Left kidney (tissue), 8 donors: ENCODE results near the gene ZXDB. TPM values are rescaled to one million over a fixed set of nuclear protein-coding genes. Genes with fewer than 3 reads are reported as not detected.
"Not testable (repeated sequence)": the region's sequence is repeated elsewhere in the genome, so short reads cannot be mapped to it uniquely, and the experiment has no call there.

Source experiments
- DNase-seq: peaks from one replicate; pipeline ENCODE4 v3.0.0-alpha.2; 2013
- long read RNA-seq, 8 donors: transcript quantifications; one replicate each; lab custom pipeline, GENCODE V29; 2026
- polyA plus RNA-seq: library from polyadenylated mRNA; unstranded; fragments of 120-200 nt; gene quantifications from one replicate; pipeline ENCODE4 v1.2.1, GENCODE V29; 2013; ENCODE audit not compliant: insufficient read length

Gene ZXDB
- polyA plus RNA-seq: 11.1 TPM
- long read RNA-seq, donor 1, full-length matches to known transcripts: 24 of 24 reads
- long read RNA-seq, donor 1, partial matches to known transcripts: 0 of 24 reads
- long read RNA-seq, donor 1, other reads (novel, unspliced or antisense): 0 of 24 reads
- long read RNA-seq, donor 2, full-length matches to known transcripts: 17 of 17 reads
- long read RNA-seq, donor 2, partial matches to known transcripts: 0 of 17 reads
- long read RNA-seq, donor 2, other reads (novel, unspliced or antisense): 0 of 17 reads
- long read RNA-seq, donor 3, full-length matches to known transcripts: 19 of 19 reads
- long read RNA-seq, donor 3, partial matches to known transcripts: 0 of 19 reads
- long read RNA-seq, donor 3, other reads (novel, unspliced or antisense): 0 of 19 reads
- long read RNA-seq, donor 4, full-length matches to known transcripts: 2 of 2 reads
- long read RNA-seq, donor 4, partial matches to known transcripts: 0 of 2 reads
- long read RNA-seq, donor 4, other reads (novel, unspliced or antisense): 0 of 2 reads
- long read RNA-seq, donor 5, full-length matches to known transcripts: 10 of 10 reads
- long read RNA-seq, donor 5, partial matches to known transcripts: 0 of 10 reads
- long read RNA-seq, donor 5, other reads (novel, unspliced or antisense): 0 of 10 reads
- long read RNA-seq, donor 6, full-length matches to known transcripts: 15 of 15 reads
- long read RNA-seq, donor 6, partial matches to known transcripts: 0 of 15 reads
- long read RNA-seq, donor 6, other reads (novel, unspliced or antisense): 0 of 15 reads
- long read RNA-seq, donor 7, full-length matches to known transcripts: 16 of 16 reads
- long read RNA-seq, donor 7, partial matches to known transcripts: 0 of 16 reads
- long read RNA-seq, donor 7, other reads (novel, unspliced or antisense): 0 of 16 reads
- long read RNA-seq, donor 8, full-length matches to known transcripts: 9 of 9 reads
- long read RNA-seq, donor 8, partial matches to known transcripts: 0 of 9 reads
- long read RNA-seq, donor 8, other reads (novel, unspliced or antisense): 0 of 9 reads

DNA sequence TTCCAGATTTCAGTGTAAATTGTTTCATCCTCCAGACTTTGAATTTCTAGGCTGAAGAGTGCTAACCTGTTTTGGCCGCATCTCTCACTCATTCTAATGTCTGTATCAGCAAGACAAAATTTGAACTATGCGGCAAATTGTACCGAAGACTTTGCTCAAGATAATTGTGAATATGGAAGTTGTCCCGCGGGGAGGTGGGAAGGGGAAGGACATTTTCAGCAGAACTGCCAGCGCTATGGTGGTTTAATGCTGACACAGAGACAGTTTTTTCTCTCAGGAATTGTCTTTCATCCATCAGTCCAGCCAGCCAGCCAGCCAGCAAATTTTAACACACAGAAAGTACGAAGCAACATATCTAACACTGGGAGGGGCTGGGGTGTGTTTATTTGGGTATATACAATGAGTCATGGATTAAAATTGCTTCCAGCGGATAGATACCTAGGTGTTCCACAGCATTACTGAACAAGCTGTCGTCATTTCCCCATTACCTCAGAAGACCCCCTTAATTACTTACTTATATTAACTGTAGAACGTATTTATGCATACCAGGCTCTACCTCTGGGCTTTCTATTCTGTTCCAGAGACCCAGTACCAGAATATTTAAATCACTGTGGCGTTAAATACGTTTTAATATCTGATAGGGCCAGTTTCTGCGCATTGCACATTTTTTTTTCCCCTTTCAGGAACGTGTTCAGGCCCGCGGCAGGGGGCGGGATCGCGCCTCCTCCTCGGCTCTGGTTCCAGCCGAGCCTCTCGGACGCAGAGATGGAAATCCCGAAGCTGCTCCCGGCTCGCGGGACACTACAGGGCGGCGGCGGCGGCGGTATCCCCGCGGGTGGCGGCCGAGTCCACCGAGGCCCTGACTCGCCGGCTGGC lies at the start of gene ZXDB:
ZXDB (plus strand) TSS at position 728 of the 876 bp plus-strand sequence; CDS start at position 766, 38 bp downstream.
- peak; percentile 20 for DNase-seq

DNA sequence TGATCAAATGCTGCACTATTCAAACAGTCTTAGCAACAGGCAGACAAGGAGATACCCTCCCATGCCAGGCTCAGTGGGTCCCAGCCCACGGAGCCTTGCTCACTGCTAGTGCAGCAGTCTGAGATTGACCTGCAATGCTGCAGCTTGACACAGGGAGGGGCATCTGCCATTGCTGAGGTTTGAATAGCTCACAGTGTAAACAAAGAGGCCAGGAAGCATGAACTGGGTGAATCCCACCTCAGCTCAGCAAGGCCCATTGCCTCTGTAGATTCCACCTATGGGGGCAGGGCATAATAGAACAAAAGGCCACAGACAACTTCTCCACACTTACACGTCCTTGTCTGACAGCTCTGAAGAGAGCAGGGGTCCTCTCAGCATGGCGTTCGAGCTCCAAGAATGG lies 26.6 kb upstream of the ZXDB start:
- DNase-seq: no peak

DNA sequence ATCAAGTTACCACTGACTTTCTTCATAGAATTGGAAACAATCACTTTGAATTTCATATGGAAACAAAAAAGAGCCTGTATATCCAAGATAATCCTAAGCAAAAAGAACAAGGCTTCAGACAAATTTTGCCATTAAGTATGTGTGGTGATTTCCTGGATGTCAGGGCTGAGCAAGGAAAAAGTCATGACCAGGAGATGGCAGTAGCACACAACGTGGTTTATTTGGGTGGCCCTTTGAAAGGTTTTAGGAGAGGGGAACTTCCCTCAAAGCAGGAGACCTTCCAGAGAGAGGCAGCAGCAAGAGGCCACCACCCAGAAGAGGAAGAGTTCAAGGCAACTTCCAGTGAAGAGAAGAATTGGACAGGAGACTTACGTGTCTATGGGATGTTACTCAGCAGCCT lies 18.1 kb upstream of the ZXDB start:
- DNase-seq: no peak

DNA sequence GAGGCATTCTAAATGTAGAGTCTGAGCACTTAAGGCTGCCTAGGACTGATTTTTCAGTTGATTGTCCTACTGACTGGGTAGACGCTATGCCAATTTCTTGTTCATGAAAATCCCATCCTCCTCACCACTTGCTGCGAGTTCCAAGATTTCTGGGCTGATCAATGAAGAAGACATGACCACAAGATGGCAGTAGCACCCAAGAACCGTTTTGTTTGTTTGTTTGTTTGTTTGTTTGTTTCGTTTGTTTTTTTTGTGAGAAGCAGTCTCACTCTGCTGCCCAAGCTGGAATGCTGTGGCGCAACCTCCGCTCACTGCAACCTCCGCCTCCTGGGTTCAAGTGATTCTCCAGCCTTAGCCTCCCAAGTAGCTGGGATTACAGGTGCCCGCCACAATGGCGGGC lies 8.9 kb upstream of the ZXDB start:
- DNase-seq: not testable (repeated sequence)

DNA sequence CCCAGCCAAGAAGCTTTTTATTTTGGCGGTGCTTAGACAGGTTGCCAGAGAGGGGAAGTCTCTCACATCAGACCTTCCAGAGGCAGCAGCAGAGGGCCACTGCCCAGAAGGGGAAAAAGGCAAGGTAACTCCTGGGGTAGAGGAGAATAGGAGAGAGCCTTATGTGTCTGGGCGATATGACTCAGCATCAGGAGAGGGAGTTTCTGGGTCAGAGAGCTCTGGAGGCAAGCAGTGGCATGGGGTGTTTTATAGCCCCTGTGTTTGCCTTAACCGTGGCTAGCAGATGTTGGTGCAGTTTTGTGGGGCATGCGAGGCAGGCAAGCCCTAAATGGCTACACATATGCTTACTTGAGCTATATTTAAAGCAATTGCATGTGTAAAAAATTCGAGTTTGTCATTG lies 8.3 kb upstream of the ZXDB start:
- no peak for DNase-seq

DNA sequence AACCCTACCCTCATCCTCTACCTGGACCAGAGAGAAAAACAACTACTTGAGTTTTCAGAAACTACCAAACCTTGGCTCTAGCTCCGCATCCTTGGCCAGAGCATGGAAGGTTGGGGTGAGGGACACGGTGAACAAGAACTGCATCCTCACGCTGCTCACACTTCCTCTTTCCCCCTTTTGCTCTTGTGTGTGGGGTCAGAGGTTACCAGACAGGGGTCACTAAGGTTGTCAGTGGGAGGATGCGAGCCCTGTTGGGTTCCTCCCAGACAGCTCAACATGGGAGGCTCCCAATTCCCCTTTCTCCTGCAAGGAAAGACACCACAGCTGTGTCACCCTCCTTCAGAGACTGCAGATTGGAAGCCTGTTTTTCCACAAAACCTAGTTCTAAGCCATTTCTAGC lies 5.5 kb upstream of the ZXDB start:
- no peak for DNase-seq

DNA sequence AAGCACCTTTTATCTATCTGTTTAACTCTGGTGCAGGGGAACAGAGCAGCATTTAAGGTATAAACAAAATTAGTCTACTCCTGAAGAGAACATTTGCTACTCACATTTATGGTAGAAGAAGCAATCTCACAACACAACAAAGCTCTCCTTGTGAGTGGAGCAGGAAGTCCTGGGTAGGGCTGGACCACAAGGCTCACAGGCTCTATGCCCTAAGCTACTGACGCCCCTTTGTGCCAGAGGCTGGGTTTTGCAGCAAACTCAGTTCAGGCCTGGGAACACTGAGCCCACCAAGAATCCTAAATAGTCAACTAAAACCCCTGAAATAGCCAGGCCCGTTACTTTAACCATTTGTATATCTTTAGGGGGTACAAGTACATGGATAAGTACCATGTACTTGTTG lies 4.7 kb upstream of the ZXDB start:
- DNase-seq: no peak

DNA sequence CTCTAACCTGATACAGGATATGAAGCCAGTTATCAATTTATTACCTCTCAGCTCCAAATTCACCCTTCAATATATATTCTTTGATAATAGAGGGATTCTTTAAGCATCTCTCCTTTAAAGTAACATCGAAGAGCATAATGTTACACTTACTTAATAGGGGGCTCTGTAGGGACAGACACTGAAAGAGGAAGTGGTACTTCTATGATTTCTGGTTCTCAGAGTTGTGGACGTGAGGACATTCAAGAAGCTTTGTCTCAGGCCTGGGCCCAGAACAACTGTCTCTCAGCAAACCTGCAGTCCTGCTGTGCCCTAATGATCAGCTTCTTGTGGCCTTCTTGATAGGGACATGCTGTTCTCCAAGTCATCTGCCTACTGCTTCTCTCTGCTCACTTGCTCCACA lies 4.2 kb upstream of the ZXDB start:
- no peak for DNase-seq

DNA sequence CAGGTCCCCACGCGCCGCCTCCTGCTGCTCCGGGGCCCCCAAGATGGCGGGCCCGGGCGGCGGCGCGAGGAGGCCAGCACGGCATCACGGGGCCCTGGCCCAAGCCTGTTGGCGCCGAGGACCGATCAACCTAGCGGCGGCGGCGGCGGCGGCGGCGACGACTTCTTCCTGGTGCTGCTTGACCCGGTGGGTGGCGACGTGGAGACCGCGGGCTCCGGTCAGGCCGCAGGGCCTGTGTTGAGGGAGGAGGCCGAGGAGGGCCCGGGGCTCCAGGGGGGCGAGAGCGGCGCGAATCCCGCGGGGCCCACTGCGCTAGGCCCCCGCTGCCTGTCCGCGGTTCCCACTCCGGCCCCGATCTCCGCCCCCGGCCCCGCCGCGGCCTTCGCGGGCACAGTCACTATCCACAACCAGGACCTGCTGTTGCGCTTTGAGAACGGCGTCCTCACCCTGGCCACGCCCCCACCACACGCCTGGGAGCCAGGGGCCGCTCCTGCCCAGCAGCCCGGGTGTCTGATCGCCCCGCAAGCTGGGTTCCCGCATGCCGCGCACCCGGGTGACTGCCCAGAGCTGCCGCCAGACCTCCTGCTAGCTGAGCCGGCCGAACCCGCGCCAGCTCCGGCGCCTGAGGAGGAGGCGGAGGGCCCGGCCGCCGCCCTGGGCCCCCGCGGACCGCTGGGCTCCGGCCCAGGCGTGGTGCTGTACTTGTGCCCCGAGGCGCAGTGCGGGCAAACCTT lies 516 bp downstream of the ZXDB start:
- DNase-seq: peak; percentile 13

DNA sequence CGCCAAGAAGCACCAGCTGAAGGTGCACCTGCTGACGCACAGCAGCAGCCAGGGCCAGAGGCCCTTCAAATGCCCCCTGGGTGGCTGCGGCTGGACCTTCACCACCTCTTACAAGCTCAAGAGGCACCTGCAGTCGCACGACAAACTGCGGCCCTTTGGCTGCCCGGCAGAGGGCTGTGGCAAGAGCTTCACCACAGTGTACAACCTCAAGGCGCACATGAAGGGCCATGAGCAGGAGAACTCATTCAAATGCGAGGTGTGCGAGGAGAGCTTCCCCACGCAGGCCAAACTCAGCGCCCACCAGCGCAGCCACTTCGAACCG lies 1.0 kb downstream of the ZXDB start:
- DNase-seq: peak; percentile 10

DNA sequence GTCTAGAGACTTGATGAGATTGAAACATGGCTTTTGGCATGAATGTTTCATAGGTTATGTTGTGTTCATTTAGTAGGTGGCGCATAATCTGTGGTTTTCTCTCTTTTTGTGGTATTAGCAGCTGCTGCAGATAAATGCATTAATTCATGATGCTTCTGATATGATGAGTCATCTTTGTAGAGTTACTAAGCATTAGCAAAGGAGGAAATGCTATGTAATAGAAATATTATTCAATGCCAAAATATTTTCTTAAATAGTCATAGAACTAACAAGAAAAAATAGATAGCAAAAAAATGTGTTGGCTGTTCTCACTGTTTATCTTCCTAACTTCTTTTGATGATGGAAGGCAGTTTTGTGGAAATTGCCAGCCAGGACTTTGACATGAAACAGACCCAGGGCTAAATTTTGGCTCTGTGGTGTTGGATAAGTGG lies 3.6 kb downstream of the ZXDB start:
- DNase-seq: no peak

DNA sequence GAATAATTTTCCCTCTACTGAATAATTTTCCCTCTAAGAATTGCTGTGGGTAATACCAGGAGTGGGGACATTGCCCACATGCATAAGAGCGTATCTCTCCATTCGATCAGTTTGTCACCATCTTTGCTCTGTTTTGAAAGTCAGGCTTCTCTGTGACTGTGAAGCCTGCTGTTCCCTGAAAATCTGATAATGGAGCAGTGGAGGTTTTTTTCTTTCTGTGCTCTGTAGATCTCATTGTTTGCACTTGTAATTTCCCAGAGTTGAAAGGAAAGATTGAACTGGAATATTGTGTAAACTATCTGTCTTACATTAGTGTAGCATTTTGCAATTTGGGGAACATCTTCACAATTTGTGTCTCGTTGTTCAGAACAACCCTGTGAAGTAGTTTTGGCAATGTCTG lies 4.3 kb downstream of the ZXDB start:
- DNase-seq: no peak

DNA sequence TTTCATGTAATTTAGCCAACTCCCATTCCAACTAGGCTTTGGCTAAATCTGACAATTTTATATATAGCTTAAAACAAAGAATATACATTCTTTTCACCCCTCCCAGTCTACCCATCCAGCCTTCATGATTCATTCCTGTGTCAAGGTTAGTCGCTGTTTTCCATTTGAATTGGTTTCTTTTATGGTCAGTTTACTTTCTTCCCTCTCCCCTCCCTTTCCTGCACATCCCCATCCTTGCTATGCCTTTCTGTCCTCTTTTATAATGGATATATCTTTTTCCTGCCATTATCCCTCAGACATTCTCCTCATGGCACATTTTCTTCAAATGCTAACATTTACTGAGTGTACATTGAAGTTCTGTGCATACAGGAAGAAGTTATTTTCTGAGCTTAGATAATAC lies 4.7 kb downstream of the ZXDB start:
- DNase-seq: no peak

DNA sequence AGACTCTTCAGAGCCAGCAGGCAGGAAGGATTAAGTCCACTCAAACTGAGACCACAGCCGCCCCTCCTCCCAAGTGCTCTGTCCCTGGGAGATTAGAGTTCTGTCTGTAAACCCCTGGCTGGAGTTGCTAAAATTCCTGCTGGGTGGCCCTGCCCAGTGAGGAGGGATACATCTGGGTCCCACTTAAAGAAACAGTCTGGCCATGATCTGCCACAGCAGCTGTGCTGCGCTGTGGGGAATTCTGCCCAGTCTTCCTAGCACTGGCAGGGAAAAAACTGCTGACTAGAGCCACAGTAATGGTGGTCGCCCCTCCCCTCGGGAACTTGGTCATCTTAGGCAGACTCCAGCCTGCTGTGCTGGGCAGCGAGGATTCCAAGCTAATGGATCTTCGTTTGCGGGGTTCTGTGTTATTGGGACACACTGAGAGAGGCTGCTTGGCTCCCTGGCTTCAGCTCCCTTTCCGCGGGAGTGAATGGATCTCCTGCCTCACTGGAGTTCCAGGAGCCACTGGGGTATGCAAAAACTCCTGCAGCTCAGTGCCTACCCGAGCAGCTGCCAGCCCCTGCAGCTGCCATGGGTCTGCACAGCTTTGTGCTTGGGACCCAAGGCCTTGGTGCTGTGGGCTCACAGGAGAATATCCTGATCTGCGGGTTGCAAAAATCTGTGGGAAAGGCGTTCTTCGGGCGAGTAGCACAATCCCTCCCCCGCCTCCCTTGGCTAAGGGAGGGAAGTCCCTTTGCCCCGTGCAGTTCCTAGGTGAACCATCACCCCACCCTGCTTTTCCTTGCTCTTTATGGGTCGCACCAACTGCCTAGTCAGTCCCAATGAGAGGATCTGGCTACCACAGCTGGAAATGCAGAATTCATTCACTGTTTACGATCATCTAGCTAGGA lies 15.7 kb downstream of the ZXDB start:
- no peak for DNase-seq

DNA sequence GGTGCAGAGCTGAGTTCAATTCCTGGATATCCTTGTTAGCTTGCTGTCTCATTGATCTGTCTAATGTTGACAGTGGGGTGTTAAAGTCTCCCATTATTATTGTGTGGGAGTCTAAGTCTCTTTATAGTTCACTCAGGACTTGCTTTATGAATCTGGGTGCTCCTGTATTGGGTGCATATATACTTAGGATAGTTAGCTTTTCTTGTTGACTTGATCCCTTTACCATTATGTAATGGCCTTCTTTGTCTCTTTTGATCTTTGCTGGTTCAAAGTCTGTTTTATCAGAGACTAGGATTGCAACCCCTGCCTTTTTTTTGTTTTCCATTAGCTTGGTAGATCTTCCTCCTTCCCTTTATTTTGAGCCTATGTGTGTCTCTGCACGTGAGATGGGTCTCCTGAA lies 21.5 kb downstream of the ZXDB start:
- DNase-seq: not testable (repeated sequence)

DNA sequence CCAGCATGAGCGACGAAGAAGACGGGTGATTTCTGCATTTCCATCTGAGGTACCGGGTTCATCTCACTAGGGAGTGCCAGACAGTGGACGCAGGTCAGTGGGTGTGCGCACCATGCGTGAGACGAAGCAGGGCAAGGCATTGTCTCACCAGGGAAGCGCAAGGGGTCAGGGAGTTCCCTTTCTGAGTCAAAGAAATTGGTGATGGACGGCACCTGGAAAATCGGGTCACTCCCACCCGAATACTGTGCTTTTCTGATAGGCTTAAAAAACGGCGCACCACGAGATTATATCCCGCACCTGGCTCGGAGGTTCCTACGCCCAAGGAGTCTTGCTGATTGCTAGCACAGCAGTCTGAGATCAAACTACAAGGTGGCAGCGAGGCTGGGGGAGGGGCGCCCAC lies 37.6 kb downstream of the ZXDB start:
- DNase-seq: not testable (repeated sequence)

DNA sequence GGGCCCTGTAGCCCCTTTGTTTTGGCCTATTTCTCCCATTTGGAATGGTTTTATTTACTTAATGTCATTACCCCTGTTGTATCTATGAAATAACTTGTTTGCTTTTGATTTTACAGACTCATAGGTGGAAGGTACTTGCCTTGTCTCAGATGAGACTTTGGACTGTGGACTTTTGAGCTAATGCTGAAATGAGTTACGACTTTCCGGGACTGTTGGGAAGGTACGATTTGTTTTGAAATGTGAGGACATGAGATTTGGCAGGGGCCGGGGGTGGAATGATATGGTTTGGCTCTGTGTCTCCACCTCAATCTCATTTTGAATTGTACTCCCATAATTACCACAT lies 48.8 kb downstream of the ZXDB start:
- DNase-seq: no peak

DNA sequence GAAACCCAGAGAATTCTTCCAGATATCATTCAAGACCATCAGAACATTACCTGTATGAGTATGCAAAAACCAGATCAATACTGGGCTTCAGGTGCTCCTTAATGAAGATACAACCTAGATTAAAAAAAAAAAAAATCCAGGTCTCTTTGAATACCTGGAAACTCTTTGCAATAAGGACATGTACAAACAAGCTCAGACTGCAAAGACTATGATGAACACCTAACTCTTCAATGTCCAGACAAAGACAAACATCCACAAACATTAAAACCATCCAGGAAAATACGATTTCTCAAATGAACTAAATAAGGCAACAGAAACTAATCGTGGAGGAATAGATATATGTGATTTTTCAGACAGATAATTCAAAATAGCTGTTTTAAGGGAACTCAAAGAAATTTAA lies 49.5 kb downstream of the ZXDB start:
- no peak for DNase-seq

DNA sequence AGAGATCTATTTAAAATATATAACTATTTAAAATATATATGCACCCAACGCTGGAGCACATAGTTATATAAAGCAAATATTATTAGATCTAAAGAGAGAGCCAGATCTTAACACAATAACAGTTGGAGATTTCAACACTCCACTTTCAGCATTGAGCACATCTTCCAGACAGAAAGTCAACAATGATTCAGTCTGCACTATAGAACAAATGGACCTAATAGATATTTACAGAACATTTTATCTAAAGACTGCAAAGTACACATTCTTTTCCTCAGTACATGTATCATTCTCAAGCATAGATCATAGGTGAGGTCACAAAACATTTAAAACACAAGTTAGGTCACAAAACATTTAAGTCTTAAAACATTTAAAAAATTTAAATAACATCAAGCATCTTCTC lies 51.9 kb downstream of the ZXDB start:
- no peak for DNase-seq

DNA sequence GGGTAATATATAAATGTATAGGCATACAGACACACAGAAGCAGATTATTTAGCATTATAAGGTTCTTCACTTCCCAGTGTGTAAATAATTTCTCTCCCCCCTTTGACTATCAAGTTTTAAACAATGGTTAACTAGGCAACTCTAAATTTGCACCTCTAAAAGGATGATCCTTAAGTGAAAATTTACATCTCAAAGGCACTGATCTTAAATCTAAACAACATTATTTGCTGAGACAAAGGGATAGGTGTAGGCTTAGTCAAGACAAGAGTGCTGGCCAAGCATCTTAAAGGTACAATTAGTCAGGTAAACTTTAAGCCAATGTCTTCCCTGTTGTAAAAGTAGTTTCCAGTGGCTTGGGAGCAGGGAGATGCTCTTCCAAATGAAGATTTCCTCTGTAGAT lies 55.2 kb downstream of the ZXDB start:
- no peak for DNase-seq
